Measurements from ENCODE around the gene FAM187B.

GRCh38 chr19:35265126-35265899 lies 36.8 kb upstream of the FAM187B start:
- TF ChIP-seq TAF1 (IDR thresholded peaks at IDR 0.05; ENCODE audit: borderline replicate concordance, insufficient read depth, low read length): no peak
- TF ChIP-seq POLR2AphosphoS5 (IDR thresholded peaks at IDR 0.05; ENCODE audit: low read depth, low read length): no peak
- TF ChIP-seq, protein P1, sequence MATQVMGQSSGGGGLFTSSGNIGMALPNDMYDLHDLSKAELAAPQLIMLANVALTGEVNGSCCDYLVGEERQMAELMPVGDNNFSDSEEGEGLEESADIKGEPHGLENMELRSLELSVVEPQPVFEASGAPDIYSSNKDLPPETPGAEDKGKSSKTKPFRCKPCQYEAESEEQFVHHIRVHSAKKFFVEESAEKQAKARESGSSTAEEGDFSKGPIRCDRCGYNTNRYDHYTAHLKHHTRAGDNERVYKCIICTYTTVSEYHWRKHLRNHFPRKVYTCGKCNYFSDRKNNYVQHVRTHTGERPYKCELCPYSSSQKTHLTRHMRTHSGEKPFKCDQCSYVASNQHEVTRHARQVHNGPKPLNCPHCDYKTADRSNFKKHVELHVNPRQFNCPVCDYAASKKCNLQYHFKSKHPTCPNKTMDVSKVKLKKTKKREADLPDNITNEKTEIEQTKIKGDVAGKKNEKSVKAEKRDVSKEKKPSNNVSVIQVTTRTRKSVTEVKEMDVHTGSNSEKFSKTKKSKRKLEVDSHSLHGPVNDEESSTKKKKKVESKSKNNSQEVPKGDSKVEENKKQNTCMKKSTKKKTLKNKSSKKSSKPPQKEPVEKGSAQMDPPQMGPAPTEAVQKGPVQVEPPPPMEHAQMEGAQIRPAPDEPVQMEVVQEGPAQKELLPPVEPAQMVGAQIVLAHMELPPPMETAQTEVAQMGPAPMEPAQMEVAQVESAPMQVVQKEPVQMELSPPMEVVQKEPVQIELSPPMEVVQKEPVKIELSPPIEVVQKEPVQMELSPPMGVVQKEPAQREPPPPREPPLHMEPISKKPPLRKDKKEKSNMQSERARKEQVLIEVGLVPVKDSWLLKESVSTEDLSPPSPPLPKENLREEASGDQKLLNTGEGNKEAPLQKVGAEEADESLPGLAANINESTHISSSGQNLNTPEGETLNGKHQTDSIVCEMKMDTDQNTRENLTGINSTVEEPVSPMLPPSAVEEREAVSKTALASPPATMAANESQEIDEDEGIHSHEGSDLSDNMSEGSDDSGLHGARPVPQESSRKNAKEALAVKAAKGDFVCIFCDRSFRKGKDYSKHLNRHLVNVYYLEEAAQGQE (IDR thresholded peaks at IDR 0.05; ENCODE audit: insufficient read depth in 1 of 2, low read depth in 2 of 2, low read length in 2 of 2): no peak
